ENCODE results near the gene TSPAN9. TPM values are rescaled to one million over a fixed set of nuclear protein-coding genes. Genes with fewer than 3 reads are reported as not detected.

The TSPAN9 gene
- total and polyA plus RNA-seq, 2 of the 4 experiments (the other 2 are of a cell fraction) = 17.7 to 39.1 TPM

DNA sequence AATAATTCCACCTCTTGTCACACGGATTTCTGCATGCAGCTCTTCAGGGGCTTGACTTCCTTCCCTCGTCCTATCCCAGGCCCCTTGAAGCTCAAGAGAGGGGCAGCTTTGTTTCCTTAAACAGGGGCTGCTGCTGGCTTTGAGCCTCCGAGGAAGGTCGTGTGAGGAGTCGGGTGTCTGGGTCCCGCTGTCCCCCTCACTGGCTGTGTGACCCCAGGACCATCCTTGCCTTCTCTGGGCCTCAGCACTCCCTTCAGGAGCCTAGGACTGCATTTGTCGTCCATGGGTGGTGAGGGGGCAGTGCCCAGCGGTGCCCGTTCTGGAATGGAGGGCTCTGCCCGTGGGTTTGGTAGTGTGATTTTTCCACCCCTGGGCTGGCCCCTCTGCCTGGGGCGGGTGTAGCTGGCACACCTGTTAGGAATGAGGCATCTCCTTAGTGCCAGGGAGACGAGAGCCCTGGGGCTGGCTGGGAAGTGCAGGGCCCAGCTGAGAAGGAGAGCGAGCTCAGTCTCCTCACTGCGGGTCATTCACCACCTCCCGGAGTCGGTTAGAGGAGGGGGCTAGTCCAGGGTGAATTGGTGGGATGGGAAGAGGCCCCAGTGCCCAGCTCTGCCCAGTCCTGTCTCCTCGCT is 60.8 kb downstream of the TSPAN9 start:
- peaks cover 15% of the 10 kb centered on the region for H3K4me1 ChIP-seq (ENCODE audit: control insufficient read depth, insufficient read depth, low read length)
- peaks cover 12% of the 10 kb centered on the region; the same call in 1 of the 2 replicates for H4K20me1 ChIP-seq (ENCODE audit: insufficient read depth, low read length)
- CTCF ChIA-PET = interaction anchor here (4.7 kb wide), 1 partner anchor 137 kb away, joined by 31 read pairs; no protein-coding TSS in a partner anchor
- ATAC-seq (ENCODE audit: low read depth) (no peak), DNase-seq (no peak)
- no peak overlapping the region for H3K4me3 ChIP-seq (ENCODE audit: insufficient read depth, low read depth, low read length)
- H2BK120ac ChIP-seq (ENCODE audit: low read depth, low read length) = no peak overlapping the region; the same call in 1 of the 2 replicates
- peak overlapping the region; percentile 84 for H2AFZ ChIP-seq (replicated peaks; ENCODE audit: low read length, poor library complexity)
- H2BK5ac ChIP-seq (ENCODE audit: low read depth, low read length, poor library complexity, severe bottlenecking) = no peak overlapping the region
- TF ChIP-seq BHLHE40 (IDR thresholded peaks at IDR 0.05; ENCODE audit: low read depth, low read length) (no peak), USF2 (IDR thresholded peaks at IDR 0.05; ENCODE audit: low read depth, low read length) (no peak), RAD21 (IDR thresholded peaks at IDR 0.05; ENCODE audit: low read length) (no peak), CHD1 (IDR thresholded peaks at IDR 0.05; ENCODE audit: low read depth, low read length) (no peak)
- H4K8ac ChIP-seq (ENCODE audit: low read depth in 2 of 2, low read length in 2 of 2) = peak overlapping the region in 1 of 2 experiments; percentile 25; a peak in 1 of 4 replicates
- no peak overlapping the region for H3K18ac ChIP-seq (ENCODE audit: low read depth, low read length)
- no peaks in the 10 kb centered on the region for H3K9me3 ChIP-seq (ENCODE audit: control insufficient read depth, insufficient read depth, low read length)
- intact Hi-C loops (cut with micrococcal nuclease) (loop anchor here (5.0 to 10.0 kb wide), 2 partner anchors 79 to 637 kb away; no protein-coding TSS in a partner anchor), dilution Hi-C loops (cut with HindIII; ENCODE audit: low sequenced_read_pairs, unreplicated experiment) (no loop called here), in situ Hi-C loops (cut with MboI; ENCODE audit: low sequenced_read_pairs) (loop anchor here (5.0 kb wide), 2 partner anchors 69 to 134 kb away; no protein-coding TSS in a partner anchor)
- H3K27me3 ChIP-seq (ENCODE audit: control insufficient read depth, insufficient read depth, low read length) = no peaks in the 10 kb centered on the region
- H3K9ac ChIP-seq (ENCODE audit: low read depth, low read length) = no peak overlapping the region
- H4K5ac ChIP-seq (ENCODE audit: low read depth, low read length) = no peak overlapping the region
- WGBS, 2 experiments (ENCODE audit: extremely low coverage in 2 of 2, insufficient read length in 1 of 2) = 100% methylated on average over 1 of the region's 17 CpGs; no CpG with 5 or more reads in 1 of the 2 experiments
- H3K14ac ChIP-seq (replicated peaks; ENCODE audit: low read depth, low read length) = no peak overlapping the region
- H3K56ac ChIP-seq (ENCODE audit: extremely low read depth, insufficient read depth, low read length) = no peak overlapping the region
- 0 out of 2 replicates have a peak overlapping the region, but pooled peaks have one; percentile 29 for H2AK5ac ChIP-seq (ENCODE audit: low read depth, low read length)
- peaks cover 0 to 4% of the 10 kb centered on the region in 2 experiments; a peak in 2 of 4 replicates for H3K79me1 ChIP-seq (ENCODE audit: low read depth in 1 of 2, low read length in 2 of 2)
- no TSS peak for BruUV-seq (replicated peaks)
- peak overlapping the region; percentile 90 for H2AK9ac ChIP-seq (replicated peaks; ENCODE audit: low read depth, low read length, poor library complexity)
- H3K36me3 ChIP-seq (ENCODE audit: control insufficient read depth, insufficient read depth, low read length) = no peaks in the 10 kb centered on the region
- H3K23ac ChIP-seq (ENCODE audit: low read depth, low read length) = 0 out of 2 replicates have a peak overlapping the region, but pooled peaks have one; percentile 34
- H3K4me2 ChIP-seq (ENCODE audit: low read depth, low read length) = no peak overlapping the region
- POLR2A ChIA-PET (ENCODE audit: unreplicated experiment) = no interaction called here
- H3K9me1 ChIP-seq (ENCODE audit: insufficient read depth, low read length) = peaks cover 1% of the 10 kb centered on the region
- H2BK15ac ChIP-seq (ENCODE audit: low read depth, low read length) = no peak overlapping the region
- no peak overlapping the region for H2BK20ac ChIP-seq (ENCODE audit: low read depth, low read length)
- no peak overlapping the region for H3K27ac ChIP-seq (ENCODE audit: insufficient read depth, low read length)
- H4K91ac ChIP-seq (ENCODE audit: insufficient read depth, low read depth, low read length) = no peak overlapping the region
- peak overlapping the region; percentile 75 for H3K4ac ChIP-seq (ENCODE audit: low read depth, low read length)
